H1 (cell line): ENCODE results near the gene KCNE3. TPM values are rescaled to one million over a fixed set of nuclear protein-coding genes. Genes with fewer than 3 reads are reported as not detected.

Experiments
- CEBPB ChIP-seq: IDR thresholded peaks from 2 replicates; pipeline ENCODE4 v1.6.1; 2012; ENCODE audit warnings: low read depth, low read length
- CHD1 ChIP-seq: IDR thresholded peaks from 2 replicates; pipeline ENCODE4 v1.6.1; 2012; ENCODE audit warnings: low read depth, low read length, improper control_type of control experiment
- polyA plus RNA-seq, 7 experiments: library from polyadenylated mRNA; depleted of rRNA in 3 of 7; stranded (reverse) in 5 of 7; unstranded in 2 of 7; fragments of >200 nt in 5 of 7; fragments of 200-250 nt in 2 of 7; gene quantifications; 1 replicate in 5 of 7; 2 replicates in 1 of 7; 4 replicates in 1 of 7; pipeline versions ENCODE4 v1.2.1 to v1.2.3, GENCODE V29; 2011 to 2013; ENCODE audit warnings: missing spikeins in 2 of 7, mixed read lengths in 2 of 7
- total RNA-seq: library from RNA; stranded (reverse); fragmentation: NEBNext Ultra II Directional; extraction: Animal tissue kit (Norgen Biotek cat#: 25700); gene quantifications from 2 replicates; pipeline ENCODE4 v1.2.1, GENCODE V29; 2021

The KCNE3 gene
- total and polyA plus RNA-seq, 2 of the 8 experiments (the other 6 are each of a cell fraction or from before 2014, with no cell fraction given), result 1.9 to 3.5 TPM

DNA sequence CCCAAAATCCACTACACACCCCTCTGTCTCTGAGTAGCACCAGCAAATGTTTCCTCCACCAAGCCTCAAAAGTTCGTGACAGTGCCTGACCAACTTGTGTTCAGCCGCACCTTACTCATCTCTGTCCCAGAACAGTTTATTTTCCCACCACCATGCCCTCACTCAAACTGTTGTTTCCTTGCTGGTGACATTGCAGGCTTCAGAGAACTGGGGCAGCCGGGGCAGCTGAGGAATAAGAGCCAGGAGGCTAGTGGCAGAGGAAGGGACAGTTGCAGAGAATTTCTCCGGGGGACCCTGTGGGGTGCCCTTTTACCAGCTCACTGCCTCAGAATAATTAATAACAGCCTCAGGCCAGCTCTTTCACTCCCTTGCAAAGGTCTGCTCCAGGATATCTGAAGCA, 709 bp upstream of the KCNE3 start (continued):
- TF ChIP-seq CEBPB (no peak), CHD1 (no peak)
